Measurements from ENCODE around the gene SLFN11. TPM values are rescaled to one million over a fixed set of nuclear protein-coding genes. Genes with fewer than 3 reads are reported as not detected.
"Not testable (repeated sequence)": the region's sequence is repeated elsewhere in the genome, so short reads cannot be mapped to it uniquely, and the experiment has no call there.

SLFN11 gene
- total RNA-seq, 1 donor: 95.9 TPM

- no peak for DNase-seq (ENCODE audit: low read depth)
- TF ChIP-seq CTCF (IDR thresholded peaks at IDR 0.05; ENCODE audit: insufficient read depth, low read depth, low read length): no peak
- no peak overlapping the region for H3K4me3 ChIP-seq (ENCODE audit: low read depth, low read length)
Observed at GRCh38 chr17:35344262-35344661, 29.2 kb downstream of the SLFN11 start.

GRCh38 chr17:35342276-35342675 lies 31.1 kb downstream of the SLFN11 start:
- no peak overlapping the region for H3K4me3 ChIP-seq (ENCODE audit: low read depth, low read length)
- no peak for TF ChIP-seq CTCF (IDR thresholded peaks at IDR 0.05; ENCODE audit: insufficient read depth, low read depth, low read length)
- DNase-seq (ENCODE audit: low read depth): no peak

GRCh38 chr17:35341411-35341992 lies 31.9 kb downstream of the SLFN11 start:
- no peak overlapping the region for H3K4me3 ChIP-seq (ENCODE audit: low read depth, low read length)
- no peak for DNase-seq (ENCODE audit: low read depth)
- TF ChIP-seq CTCF (IDR thresholded peaks at IDR 0.05; ENCODE audit: insufficient read depth, low read depth, low read length): no peak

GRCh38 chr17:35338230-35338629 lies 35.2 kb downstream of the SLFN11 start:
- no peak overlapping the region for H3K4me3 ChIP-seq (ENCODE audit: low read depth, low read length)
- no peak for TF ChIP-seq CTCF (IDR thresholded peaks at IDR 0.05; ENCODE audit: insufficient read depth, low read depth, low read length)
- no peak for DNase-seq (ENCODE audit: low read depth)

- DNase-seq (ENCODE audit: low read depth): no peak
- no peak overlapping the region for H3K4me3 ChIP-seq (ENCODE audit: low read depth, low read length)
- no peak for TF ChIP-seq CTCF (IDR thresholded peaks at IDR 0.05; ENCODE audit: insufficient read depth, low read depth, low read length)
Observed at GRCh38 chr17:35337364-35337763, 36.1 kb downstream of the SLFN11 start.

- not testable (repeated sequence) for DNase-seq (ENCODE audit: low read depth); H3K4me3 ChIP-seq (ENCODE audit: low read depth, low read length)
Observed at GRCh38 chr17:35333578-35333977, 39.8 kb downstream of the SLFN11 start.

GRCh38 chr17:35322749-35323148 lies 50.7 kb downstream of the SLFN11 start:
- no peak for TF ChIP-seq CTCF (IDR thresholded peaks at IDR 0.05; ENCODE audit: insufficient read depth, low read depth, low read length)
- H3K4me3 ChIP-seq (ENCODE audit: low read depth, low read length): no peak overlapping the region
- DNase-seq (ENCODE audit: low read depth): no peak

Data from fibroblast of villous mesenchyme (primary cell).